ENCODE data around the gene FADS3. TPM values are rescaled to one million over a fixed set of nuclear protein-coding genes. Genes with fewer than 3 reads are reported as not detected.

Gene FADS3
- total RNA-seq, 1 donor from 2014 or later: 180 TPM

DNA sequence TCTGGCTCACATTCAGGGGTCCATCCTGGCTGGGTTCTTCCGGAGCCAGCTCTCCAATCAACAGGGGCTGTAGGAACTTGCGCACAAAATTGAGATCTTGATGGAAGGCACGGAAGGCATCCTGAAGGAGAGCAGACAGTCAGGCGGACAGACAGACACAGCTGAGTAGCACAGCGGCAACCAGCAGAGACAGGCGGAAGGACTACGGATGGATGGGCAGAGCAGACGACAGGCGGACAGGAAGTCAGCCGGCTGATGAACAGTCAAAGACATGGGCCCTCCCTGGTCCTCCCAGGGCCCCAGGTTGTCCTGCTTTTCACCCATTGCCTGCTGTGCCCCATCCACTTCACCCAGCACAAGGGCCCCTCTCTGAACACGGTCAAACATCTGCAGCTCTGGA lies 11.3 kb downstream of the FADS3 start:
- DNase-seq (ENCODE audit: low read depth, low spot score): no peak

DNA sequence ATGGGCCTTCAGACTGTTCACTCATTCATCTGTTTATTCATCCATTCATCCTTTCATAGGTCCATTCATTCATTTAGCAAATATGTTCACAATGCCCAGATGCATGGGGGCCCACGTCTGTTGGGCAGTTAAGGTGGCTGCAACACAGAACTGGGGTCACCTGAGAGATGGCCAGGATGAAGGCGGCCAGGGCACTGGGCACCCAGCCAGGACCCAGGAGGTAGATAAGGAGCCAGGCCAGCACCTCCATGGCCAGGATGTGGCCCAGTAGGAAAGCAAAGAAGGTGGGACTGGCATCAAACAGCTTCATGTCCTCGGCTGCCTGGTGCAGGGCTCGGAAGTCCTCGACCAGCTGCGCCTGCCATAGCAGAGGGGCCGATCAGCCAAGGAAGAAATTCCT lies 12.2 kb downstream of the FADS3 start:
- DNase-seq (ENCODE audit: low read depth, low spot score): no peak

DNA sequence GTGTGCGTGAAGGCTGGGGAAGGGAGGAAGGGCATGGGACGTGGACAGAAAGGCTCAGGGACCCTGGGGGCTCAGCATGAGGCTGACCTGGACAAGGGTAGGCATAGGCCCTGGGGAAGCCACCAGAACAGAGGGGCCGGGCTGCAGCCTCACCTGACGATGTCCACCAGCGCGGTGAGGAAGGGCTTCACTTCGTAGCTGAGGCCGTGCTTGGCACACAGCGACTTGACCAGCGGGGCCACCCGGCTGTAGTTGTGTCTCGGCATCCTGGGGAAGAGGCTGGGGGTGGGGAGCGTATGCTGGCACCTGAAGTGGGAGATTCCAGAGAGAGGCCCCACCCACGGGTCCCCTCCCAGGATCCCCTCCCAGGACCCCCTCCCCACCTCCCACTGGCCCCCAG lies 15.6 kb downstream of the FADS3 start:
- DNase-seq (ENCODE audit: low read depth, low spot score): no peak

DNA sequence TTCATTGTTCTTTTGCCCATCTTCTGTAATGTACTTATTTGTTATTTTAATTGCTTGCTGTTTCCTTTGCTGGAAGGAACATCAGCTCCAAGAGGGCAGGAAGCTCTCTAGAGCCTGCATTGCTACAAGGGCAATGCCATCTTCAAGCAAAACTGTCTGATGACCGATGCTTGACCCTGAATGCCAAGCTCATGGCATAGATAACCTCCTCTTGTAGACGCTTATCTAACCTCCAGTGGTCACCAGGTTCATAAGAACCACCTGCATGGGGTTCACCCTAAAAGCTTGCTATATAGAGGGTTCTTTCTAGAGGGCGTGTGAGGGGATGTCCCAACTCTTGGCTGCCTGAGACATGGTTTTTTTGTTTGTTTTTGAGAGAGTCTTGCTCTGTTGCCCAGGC lies 16.5 kb downstream of the FADS3 start:
- DNase-seq (ENCODE audit: low read depth, low spot score): no peak

DNA sequence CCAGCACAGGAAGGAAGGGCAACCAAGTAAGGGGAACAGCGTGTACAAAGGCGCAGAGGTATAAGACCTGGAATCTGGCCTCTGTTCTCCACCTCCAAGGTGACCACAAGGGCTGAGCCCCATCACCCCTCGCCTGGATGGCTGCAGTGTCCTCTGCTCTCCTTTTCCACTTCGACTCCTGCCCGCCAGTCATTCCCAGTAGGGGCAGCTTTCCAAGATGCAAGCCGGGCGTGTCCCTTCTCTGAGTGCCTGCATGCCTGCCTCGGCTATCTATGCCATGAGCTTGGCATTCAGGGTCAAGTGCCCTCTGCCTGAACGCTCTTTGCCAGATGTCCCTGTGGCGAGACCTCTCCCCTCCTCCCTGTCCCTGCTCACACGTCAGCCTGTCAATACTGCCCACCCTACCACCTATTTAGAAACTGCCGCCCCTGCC lies 17.0 kb downstream of the FADS3 start:
- no peak for DNase-seq (ENCODE audit: low read depth, low spot score)

DNA sequence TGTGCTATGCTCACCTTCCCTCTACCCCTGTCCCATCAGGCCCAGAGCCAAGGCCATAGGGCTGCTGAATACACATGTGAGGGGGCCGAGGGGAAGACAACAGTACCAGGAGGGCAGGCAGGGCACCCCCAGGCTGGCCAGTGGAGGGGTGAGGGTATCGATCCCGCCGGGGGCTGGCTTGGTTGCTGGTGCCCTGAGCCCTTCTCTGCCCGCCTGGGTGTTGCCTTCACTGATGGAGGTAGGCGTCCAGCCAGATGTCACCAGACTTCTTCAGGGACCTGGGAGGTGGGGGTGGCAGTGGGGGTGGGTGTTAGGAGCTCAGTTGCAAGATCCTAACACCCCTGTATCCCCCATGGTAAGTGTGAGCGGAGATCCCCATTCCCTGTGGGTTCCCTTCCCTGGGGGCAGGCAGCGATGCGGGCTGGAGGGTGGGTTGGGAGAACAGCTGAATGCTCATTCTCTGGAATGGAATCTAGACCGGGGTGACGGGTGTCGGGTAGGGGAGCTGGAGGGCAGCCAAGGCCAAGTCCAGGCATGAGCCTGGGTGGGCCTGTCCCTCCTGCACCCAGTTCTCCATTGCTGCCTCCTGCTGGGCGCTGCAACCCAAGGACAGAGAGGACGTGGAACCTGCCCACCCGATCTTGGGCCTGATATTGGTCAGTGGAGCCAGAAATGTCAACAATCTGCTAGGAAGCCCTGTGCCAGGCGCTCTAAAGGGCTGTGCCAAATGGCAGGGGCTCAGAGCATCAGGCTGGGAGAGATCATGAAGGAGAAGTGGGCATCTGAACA lies 17.6 kb downstream of the FADS3 start:
- no peak for DNase-seq (ENCODE audit: low read depth, low spot score)

DNA sequence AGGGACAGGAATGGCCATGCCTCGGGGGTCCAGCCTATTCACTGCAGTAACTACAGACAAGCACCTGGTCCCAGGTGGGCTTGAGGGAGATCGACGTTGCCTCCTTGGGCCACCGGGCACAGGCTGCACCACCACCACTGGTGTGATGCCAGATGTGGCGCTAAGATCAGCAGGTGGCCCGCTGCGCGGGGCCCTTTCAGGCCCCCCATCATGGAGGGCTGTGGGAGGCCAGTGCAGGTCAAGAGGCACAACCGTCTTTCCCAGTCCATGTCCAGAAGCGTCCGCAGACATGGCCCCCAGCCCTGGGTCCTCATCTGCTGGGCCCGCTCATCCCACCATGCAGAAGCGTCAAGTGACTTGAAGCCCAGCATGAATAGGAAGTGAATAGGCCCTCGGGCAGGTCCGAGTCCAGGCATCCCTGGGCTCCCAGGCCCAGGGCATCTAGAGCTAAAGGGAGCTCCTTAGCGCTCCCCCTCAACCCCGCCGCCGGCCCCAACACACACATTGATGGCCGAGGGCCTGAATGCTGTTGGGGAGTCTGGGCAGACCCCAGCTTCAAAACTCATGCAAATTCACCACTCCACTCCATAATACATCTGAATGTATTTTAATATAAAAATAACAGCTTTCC lies 18.3 kb downstream of the FADS3 start:
- no peak for DNase-seq (ENCODE audit: low read depth, low spot score)

DNA sequence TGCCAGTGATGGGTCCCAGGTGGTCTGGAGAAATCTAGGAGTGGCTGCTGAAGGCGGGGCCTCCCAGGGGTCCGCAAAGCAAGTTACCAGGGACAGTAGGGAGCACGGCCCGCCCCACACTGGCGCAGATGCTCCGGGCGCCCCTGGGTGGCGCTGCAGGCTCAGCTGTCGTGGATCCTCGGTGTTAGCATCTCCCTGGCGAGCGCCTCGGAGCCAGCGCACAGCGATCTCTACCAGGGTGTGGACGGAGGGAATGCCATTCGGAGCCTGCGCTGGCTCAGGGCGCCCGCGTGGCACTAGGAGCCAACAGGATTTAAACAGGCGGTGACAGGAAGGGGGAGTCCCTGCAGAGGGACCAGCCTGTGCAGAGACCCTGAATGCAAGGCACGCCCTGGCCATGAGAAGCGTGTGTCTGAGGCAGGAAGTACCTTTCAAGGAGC lies 20.2 kb downstream of the FADS3 start:
- DNase-seq (ENCODE audit: low read depth, low spot score): no peak

DNA sequence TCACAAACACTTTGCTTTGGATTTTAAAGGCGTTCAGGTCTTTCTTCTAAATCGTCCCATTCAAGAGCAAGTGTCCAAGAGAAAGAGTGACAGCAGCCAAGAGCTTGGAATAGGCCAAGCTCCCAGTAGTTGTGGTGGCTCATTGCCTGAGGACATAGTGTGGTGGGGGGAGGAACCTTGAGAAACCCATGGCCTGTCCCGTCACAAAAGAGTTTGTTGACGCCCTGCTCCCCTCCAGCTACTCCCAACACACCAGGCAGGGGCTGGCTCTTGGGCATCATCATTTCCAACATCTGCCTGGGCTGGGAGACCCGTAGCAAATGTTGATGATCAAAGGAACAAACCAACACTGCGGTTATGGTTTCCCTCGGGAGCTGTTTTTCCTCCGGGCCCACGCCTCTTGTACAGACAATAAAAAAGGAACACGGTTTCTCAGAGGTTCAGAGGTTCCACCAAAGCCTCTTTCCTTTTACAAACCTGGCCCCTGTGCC lies 20.8 kb downstream of the FADS3 start:
- no peak for DNase-seq (ENCODE audit: low read depth, low spot score)

DNA sequence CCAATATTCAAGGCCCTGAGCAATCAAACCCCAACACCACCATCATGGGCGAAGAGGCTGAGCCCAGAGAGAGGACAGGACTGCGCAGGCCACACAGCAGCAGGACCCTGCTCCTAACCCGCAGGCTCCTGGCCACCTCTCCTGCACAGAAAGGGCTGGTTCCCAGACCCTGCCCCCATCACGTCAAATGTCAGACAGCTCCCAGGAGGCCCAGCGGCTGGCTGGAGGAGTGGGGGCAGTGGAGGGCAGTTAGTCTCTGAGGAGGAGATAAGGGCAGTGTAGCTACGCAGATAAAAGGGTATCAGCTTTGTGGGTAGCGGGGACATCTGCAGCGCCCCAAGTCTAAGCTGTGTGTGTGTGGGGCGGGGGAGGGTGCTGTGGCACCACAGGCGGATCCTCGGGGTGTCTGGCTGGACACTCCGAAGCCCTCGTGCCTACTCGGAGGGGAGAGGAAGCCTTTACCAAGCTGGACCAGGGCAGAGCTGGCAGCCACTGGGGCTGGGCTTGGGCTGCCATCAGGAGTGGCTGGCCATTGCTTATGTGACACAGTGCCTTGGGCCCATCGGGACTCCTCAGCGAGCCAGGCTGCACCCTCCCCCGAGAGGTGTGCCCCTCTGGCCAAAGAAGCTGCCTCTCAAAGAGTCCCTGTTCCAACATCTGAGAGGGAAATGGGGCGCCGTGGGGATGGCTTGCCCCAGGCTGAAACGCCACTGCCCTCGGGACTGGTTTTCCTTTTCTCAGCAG lies 21.5 kb downstream of the FADS3 start:
- DNase-seq (ENCODE audit: low read depth, low spot score): no peak

DNA sequence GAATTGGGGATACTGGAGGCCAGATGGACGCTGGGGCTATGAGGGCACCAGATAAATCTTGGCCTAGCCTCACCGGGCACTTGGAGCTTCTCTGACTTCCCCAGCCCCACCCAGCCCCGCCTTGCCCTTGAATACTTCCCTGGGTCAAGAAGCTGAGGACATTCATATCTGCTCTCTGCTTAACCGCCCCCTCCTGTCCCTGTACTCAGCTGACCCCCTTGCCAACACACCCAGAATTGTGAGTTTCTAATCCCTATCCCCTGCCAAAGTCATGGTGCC lies 22.0 kb downstream of the FADS3 start:
- no peak for DNase-seq (ENCODE audit: low read depth, low spot score)

DNA sequence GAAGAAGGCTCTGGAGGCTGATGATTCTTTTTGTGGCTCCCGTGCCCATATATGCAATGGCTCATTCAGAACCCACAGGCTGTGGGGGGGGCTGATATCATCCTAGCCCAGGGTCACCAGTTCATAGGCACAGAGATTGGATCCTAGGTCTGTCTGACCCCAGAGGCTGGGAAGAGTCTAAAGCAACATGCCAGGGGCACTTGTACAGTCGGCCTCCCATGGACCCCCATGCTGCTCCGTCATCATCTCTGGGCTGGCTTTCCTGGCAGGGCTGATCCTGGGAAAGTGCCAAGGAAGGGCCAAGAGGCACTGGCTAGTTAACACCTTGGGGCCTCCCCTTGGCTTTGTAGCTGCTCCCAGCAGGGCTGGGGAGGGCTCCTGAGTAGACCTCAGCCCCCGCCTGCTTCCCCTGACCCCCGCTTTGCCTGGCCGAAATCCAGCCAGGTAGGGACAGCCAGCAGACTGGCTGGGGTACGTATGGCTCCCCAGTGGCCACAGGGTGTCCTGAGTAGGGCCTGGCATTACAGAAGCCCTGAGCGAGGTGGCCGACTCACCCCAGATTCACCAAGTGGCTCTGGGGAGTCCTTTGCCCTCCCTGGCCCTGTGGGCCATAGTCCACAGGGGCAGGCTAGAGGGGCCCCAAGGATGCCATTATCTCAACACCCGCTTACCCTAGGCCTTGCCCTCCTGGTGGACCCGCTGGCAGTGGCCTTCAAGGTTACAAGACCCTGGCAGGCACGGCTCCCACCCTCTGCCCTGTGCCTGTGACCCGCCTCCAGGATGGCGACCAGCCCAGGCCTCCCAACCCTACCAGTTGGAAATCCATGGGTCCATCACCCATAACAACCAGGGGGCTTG lies 22.5 kb downstream of the FADS3 start:
- no peak for DNase-seq (ENCODE audit: low read depth, low spot score)

DNA sequence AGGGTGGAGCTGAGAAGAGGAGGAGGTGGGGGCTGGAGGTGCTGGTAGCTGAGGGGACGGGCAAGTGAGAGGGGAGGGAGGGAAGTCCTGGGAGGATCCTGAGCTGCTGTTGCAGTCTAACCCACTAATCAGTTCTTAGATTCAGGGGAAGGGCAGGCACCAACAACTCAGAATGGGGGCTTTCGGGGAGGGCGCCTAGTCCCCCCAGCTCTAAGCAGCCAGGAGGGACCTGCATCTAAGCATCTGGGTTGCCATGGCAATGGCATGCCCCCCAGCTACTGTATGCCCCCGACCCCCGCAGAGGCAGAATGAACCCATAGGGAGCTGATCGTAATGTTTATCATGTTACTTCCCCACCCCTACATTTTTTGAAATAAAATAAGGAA lies 24.4 kb downstream of the FADS3 start:
- no peak for DNase-seq (ENCODE audit: low read depth, low spot score)

DNA sequence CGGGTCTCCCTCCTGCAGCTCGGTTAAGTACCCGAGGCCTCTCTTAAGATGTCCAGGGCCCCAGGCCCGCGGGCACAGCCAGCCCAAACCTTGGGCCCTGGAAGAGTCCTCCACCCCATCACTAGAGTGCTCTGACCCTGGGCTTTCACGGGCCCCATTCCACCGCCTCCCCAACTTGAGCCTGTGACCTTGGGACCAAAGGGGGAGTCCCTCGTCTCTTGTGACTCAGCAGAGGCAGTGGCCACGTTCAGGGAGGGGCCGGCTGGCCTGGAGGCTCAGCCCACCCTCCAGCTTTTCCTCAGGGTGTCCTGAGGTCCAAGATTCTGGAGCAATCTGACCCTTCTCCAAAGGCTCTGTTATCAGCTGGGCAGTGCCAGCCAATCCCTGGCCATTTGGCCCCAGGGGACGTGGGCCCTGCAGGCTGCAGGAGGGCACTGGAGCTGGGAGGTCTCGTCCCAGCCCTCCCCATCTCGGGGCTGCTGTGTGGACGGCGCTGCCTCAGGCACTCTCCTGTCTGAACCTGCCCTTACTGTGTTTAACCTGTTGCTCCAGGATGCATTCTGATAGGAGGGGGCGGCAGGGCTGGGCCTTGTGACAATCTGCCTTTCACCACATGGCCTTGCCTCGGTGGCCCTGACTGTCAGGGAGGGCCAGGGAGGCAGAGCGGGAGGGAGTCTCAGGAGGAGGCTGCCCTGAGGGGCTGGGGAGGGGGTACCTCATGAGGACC lies 25.0 kb downstream of the FADS3 start:
- DNase-seq (ENCODE audit: low read depth, low spot score): no peak

DNA sequence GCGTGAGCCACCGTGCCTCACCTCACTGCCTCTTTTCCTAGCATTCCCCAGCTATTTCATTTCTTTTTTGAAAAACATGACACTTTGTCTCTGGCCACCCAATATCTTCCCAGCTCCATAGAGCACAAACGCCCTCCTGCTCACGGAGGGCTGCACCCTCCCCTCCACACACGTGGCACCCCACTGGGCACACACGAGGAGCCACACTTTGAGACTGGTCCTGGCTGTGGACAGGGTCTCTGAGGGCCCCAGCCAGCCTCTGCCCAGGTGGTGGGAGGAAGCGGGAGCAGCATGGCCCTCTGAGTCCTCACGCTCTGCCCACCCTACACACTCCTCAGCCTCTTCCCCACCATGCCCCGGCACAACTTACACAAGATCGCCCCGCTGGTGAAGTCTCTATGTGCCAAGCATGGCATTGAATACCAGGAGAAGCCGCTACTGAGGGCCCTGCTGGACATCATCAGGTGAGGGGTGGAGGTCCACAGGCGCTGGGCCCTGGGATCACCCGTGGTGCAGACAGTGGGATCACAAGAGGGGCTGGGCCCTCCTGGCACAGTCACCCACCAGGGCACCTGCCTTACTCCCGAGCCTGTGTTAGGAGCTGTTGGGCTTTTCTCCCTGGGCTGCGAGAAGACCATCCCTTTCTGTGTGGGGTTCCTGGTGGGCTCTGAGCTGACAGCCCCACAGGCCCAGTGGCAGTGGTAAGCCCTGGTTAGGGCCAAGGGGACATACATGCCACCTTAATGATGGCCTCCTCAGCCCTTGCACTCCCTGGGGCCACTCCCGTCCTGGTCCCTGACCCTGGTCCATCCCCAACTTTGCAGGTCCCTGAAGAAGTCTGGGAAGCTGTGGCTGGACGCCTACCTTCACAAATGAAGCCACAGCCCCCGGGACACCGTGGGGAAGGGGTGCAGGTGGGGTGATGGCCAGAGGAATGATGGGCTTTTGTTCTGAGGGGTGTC lies 26.2 kb downstream of the FADS3 start:
- no peak for DNase-seq (ENCODE audit: low read depth, low spot score)

DNA sequence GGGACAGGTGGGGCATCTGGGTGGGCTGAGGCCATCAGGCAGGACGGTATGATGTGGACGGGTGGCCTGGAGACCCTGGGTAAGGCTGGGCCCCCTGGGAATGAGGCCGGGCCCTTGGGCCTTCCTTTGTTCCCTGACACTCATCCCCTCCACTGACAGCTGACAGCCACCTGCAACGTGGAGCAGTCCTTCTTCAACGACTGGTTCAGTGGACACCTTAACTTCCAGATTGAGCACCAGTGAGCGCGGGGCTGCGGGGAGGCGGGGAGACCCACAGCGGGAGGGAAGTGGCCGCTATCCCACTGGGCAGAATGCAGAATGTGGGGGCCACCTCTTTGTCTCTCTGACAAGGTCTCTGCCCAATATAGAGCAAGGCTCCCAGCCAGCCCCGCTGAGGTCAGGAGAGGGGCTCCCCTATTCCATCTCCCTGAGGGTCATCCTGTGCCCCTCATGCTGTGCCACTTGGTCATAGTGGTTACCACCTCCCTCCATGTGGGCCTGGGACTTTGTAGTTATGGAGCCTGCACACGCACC lies 27.7 kb downstream of the FADS3 start:
- no peak for DNase-seq (ENCODE audit: low read depth, low spot score)

DNA sequence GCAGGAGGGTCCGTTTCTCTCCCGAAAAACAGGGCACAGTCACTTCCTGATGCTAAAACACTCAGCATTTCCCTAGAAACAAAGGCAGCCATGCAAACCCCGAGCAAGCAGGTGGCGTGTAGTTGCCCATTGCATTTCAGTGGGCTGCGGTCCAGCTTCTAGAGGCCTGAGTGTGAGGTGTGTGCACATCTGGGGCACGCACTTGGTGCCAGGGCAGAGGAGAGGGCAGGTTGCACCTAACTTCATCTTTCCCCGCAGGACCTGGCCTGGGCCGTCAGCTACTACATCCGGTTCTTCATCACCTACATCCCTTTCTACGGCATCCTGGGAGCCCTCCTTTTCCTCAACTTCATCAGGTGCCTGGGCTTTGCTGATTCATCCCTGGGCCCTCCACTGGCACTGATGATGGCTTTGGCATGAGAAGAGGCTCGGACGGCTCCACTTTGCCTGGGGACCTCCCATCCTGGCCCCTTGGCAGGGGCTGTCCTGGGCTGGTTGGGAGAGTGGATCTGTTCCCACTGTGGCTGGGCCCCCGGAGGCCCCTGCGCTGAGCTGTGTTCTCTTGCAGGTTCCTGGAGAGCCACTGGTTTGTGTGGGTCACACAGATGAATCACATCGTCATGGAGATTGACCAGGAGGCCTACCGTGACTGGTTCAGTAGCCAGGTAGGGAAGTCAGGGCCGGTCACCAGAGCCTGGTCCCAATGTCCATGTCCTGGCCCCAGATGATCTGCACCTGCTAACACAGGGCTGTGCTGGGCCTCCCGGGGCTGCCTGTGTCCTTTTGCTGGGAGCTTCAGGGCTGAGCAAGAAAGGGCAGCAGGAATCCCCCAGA lies 28.4 kb downstream of the FADS3 start:
- no peak for DNase-seq (ENCODE audit: low read depth, low spot score)

DNA sequence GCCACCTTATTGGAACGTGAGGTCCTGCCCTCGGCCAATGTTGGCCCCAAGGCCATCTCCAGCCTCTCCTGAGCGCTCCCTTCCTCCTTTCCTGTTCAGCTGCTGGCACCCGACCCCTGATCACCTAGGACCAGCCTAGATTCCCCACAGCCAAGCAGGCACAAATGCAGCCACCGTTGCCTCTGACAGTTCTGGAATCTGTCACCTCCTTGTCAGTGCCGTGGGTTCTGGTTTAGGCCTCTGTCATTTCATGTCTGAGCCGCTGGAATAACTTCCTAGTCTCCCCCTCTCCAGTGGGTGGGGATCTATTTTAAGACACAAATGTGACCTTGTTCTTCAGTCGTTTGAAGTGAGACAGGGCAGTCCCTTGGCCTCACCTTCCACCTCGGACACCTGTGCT lies 29.7 kb downstream of the FADS3 start:
- no peak for DNase-seq (ENCODE audit: low read depth, low spot score)

Measured in pulmonary artery endothelial cell (primary cell).